HG03457 (cell line): ENCODE results near the gene GPR18.

Source experiments
- ATAC-seq: cut with Tn5 transposase; IDR thresholded peaks from one replicate; pipeline ENCODE4 v1.9.1; 2021; ENCODE audit warnings: moderate number of reproducible peaks; ENCODE audit not compliant: unreplicated experiment

GPR18 gene

GRCh38 chr13:99293178-99293577 is 35.0 kb upstream of the GPR18 start:
- no peak for ATAC-seq

- ATAC-seq: no peak
Measured at GRCh38 chr13:99290894-99291293, 32.7 kb upstream of the GPR18 start.

GRCh38 chr13:99289674-99290337 is 31.6 kb upstream of the GPR18 start:
- no peak for ATAC-seq

GRCh38 chr13:99289271-99289670 is 31.1 kb upstream of the GPR18 start:
- no peak for ATAC-seq

- ATAC-seq: peak; percentile 83
Measured at GRCh38 chr13:99288089-99288488, 29.9 kb upstream of the GPR18 start.

- no peak for ATAC-seq
Measured at GRCh38 chr13:99287551-99287950, 29.4 kb upstream of the GPR18 start.

GRCh38 chr13:99285432-99286182 is 27.4 kb upstream of the GPR18 start:
- ATAC-seq: no peak

- peak; percentile 48 for ATAC-seq
Measured at GRCh38 chr13:99282264-99283231, 24.4 kb upstream of the GPR18 start.

GRCh38 chr13:99281811-99282263 is 23.7 kb upstream of the GPR18 start:
- peak; percentile 51 for ATAC-seq

- ATAC-seq: no peak
Measured at GRCh38 chr13:99280166-99280565, 22.0 kb upstream of the GPR18 start.

- ATAC-seq: no peak
Measured at GRCh38 chr13:99279637-99280036, 21.5 kb upstream of the GPR18 start.

GRCh38 chr13:99278843-99279242 is 20.7 kb upstream of the GPR18 start:
- no peak for ATAC-seq

- ATAC-seq: no peak
Measured at GRCh38 chr13:99278200-99278599, 20.0 kb upstream of the GPR18 start.

GRCh38 chr13:99277629-99278028 is 19.4 kb upstream of the GPR18 start:
- no peak for ATAC-seq

GRCh38 chr13:99276706-99277105 is 18.5 kb upstream of the GPR18 start:
- ATAC-seq: no peak

- no peak for ATAC-seq
Measured at GRCh38 chr13:99275093-99275469, 16.9 kb upstream of the GPR18 start.

- no peak for ATAC-seq
Measured at GRCh38 chr13:99273128-99273527, 14.9 kb upstream of the GPR18 start.

- ATAC-seq: no peak
Measured at GRCh38 chr13:99272481-99272880, 14.3 kb upstream of the GPR18 start.

GRCh38 chr13:99271249-99271648 is 13.1 kb upstream of the GPR18 start:
- ATAC-seq: no peak

GRCh38 chr13:99270518-99270917 is 12.3 kb upstream of the GPR18 start:
- no peak for ATAC-seq

- no peak for ATAC-seq
Measured at GRCh38 chr13:99269627-99270241, 11.6 kb upstream of the GPR18 start.
